Fibroblast of lung (primary cell): Measurements from ENCODE around the gene GJB3.

ENCODE experiments used
- EZH2 ChIP-seq: IDR thresholded peaks from 2 replicates; pipeline ENCODE4 v1.5.1; 2012; ENCODE audit warnings: low read length, control low read depth, mild to moderate bottlenecking; ENCODE audit errors: missing control alignments
- TF ChIP-seq, protein P1 (sequence below), 2 donors: IDR thresholded peaks in 1 of 2; conservative IDR thresholded peaks in 1 of 2; 1 replicate in 1 of 2; 2 replicates in 1 of 2; pipeline ENCODE4 v1.5.1; 2011 to 2012; ENCODE audit warnings: low read length in 2 of 2, control low read depth in 1 of 2, inconsistent platforms in 1 of 2, low read depth in 1 of 2, mild to moderate bottlenecking in 1 of 2

DNA sequence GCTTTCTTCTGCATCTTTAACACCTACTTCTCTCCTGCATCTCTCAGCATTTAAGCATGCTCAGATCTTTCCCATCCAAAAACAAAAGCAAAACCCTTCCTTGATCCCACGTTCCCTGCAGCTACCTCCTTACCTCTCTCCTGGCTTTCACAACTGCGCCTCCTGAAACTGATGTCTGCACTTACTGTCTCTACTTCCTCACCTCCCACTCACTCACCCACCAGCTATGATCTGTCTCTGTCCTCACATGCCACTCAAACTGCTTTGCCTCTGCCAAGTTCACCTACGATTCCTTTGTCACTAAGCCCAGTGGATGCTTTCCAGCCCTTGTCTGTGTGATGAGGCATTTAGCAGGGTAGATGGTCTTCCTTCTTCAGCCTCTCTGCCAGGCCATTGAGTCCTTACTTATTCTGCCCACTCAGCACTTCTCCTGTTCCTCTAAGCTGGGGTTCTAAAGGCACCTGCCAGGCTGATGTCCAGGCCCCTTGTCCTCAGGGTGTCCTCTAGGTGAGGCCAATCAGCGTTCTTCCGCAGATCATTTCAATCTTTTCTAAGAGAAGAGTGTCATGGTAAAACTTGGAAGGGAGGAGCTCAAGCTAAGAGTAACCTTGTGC, 10.0 kb upstream of the GJB3 start:
- TF ChIP-seq, protein P1, sequence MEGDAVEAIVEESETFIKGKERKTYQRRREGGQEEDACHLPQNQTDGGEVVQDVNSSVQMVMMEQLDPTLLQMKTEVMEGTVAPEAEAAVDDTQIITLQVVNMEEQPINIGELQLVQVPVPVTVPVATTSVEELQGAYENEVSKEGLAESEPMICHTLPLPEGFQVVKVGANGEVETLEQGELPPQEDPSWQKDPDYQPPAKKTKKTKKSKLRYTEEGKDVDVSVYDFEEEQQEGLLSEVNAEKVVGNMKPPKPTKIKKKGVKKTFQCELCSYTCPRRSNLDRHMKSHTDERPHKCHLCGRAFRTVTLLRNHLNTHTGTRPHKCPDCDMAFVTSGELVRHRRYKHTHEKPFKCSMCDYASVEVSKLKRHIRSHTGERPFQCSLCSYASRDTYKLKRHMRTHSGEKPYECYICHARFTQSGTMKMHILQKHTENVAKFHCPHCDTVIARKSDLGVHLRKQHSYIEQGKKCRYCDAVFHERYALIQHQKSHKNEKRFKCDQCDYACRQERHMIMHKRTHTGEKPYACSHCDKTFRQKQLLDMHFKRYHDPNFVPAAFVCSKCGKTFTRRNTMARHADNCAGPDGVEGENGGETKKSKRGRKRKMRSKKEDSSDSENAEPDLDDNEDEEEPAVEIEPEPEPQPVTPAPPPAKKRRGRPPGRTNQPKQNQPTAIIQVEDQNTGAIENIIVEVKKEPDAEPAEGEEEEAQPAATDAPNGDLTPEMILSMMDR (conservative IDR thresholded peaks at IDR 0.05 in 1 of 2, IDR thresholded peaks at IDR 0.05 in 1 of 2; ENCODE audit: low read depth in 1 of 2, low read length in 2 of 2), result no peak
- TF ChIP-seq EZH2, result no peak
